ENCODE results near the gene TMEM131.

The TMEM131 gene

DNA sequence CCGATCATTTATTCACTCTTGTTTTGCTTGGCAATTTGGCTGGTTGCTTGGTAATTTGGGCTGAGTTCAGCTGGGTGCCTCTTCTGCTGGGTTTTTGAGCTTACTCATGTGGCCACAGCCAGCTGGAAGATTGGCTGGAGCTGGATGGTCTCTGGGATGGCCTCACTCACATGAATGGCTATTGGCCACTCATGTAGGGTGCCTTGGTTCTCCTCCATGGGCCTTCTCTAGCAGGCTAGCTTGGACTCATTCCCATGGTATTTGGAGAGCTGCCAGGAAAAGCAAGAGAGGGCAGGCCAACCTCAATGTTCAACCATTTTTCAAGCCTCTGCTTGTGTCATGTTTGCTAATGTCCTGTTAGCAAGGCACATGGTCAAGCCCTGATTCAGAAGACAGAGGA lies 265.5 kb downstream of the TMEM131 start:
- no peaks in the 10 kb centered on the region for H3K36me3 ChIP-seq (ENCODE audit: control insufficient read depth, insufficient read depth, low read length)
- TF ChIP-seq, protein P1, sequence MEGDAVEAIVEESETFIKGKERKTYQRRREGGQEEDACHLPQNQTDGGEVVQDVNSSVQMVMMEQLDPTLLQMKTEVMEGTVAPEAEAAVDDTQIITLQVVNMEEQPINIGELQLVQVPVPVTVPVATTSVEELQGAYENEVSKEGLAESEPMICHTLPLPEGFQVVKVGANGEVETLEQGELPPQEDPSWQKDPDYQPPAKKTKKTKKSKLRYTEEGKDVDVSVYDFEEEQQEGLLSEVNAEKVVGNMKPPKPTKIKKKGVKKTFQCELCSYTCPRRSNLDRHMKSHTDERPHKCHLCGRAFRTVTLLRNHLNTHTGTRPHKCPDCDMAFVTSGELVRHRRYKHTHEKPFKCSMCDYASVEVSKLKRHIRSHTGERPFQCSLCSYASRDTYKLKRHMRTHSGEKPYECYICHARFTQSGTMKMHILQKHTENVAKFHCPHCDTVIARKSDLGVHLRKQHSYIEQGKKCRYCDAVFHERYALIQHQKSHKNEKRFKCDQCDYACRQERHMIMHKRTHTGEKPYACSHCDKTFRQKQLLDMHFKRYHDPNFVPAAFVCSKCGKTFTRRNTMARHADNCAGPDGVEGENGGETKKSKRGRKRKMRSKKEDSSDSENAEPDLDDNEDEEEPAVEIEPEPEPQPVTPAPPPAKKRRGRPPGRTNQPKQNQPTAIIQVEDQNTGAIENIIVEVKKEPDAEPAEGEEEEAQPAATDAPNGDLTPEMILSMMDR (IDR thresholded peaks at IDR 0.05; ENCODE audit: insufficient read depth, low read length, poor library complexity, severe bottlenecking), result no peak
- H3K27me3 ChIP-seq (replicated peaks; ENCODE audit: control insufficient read depth, insufficient read depth, low read length), result no peaks in the 10 kb centered on the region
- no peak for DNase-seq (ENCODE audit: extremely low read depth, insufficient read length)
- H3K4me3 ChIP-seq (replicated peaks; ENCODE audit: low read depth, low read length), result no peak overlapping the region

DNA sequence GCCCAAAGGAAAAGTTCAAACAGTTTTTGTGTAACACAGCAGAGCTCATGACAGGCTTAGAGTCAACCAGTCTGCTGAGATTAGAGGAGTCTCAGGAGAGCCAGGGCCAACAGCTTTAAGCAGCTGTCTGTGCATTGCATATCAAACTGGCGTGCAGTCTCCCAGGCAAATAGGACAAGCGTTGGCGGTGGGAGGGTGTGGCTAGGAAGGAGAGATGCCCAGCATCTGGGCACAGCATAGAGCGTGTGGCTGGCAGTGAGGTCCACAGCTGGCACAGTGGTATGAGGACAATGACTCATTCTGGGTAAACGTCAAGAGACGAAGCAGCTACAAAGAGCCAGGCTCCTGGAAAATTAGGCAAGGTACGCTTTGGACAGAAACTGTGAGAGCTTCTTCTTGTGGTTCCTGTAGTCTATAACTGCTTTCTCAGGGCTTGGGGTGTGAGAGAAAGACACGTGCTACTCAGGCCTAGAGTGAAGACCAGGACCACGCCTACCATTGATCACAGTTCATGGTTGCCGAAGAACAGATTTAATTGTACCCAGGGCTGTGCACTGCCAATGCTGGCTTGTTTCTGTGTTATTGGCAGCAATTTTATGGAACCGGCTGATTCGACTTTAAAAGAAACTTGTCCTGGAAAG lies 267.5 kb downstream of the TMEM131 start:
- TF ChIP-seq, protein P1 (IDR thresholded peaks at IDR 0.05; ENCODE audit: insufficient read depth, low read length, poor library complexity, severe bottlenecking), result no peak
- no peak overlapping the region for H3K4me3 ChIP-seq (replicated peaks; ENCODE audit: low read depth, low read length)
- H3K36me3 ChIP-seq (ENCODE audit: control insufficient read depth, insufficient read depth, low read length), result no peaks in the 10 kb centered on the region
- no peak for DNase-seq (ENCODE audit: extremely low read depth, insufficient read length)
- H3K27me3 ChIP-seq (replicated peaks; ENCODE audit: control insufficient read depth, insufficient read depth, low read length), result no peaks in the 10 kb centered on the region

DNA sequence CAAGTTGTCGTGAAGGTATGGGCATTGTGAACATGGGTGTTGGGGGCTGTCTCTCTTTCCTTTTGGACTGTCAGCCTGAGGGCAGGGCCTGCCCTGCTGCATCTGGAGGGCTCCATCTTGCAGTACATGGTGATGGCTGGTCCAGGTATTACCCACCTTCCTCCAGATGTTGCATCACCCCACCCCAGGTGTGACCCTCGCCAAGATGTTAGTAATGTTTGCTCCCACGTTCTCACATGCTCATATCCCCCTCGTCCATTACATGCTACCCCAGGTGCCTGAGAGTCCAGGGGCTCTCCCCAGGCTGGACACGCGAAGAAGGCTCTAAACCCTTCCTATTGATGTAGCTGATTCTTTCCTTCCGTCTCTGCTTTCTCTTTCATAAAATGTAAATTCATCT lies 268.5 kb downstream of the TMEM131 start:
- no peaks in the 10 kb centered on the region for H3K27me3 ChIP-seq (replicated peaks; ENCODE audit: control insufficient read depth, insufficient read depth, low read length)
- no peak for DNase-seq (ENCODE audit: extremely low read depth, insufficient read length)
- H3K4me3 ChIP-seq (replicated peaks; ENCODE audit: low read depth, low read length), result no peak overlapping the region
- no peaks in the 10 kb centered on the region for H3K36me3 ChIP-seq (ENCODE audit: control insufficient read depth, insufficient read depth, low read length)
- TF ChIP-seq, protein P1 (IDR thresholded peaks at IDR 0.05; ENCODE audit: insufficient read depth, low read length, poor library complexity, severe bottlenecking), result no peak

DNA sequence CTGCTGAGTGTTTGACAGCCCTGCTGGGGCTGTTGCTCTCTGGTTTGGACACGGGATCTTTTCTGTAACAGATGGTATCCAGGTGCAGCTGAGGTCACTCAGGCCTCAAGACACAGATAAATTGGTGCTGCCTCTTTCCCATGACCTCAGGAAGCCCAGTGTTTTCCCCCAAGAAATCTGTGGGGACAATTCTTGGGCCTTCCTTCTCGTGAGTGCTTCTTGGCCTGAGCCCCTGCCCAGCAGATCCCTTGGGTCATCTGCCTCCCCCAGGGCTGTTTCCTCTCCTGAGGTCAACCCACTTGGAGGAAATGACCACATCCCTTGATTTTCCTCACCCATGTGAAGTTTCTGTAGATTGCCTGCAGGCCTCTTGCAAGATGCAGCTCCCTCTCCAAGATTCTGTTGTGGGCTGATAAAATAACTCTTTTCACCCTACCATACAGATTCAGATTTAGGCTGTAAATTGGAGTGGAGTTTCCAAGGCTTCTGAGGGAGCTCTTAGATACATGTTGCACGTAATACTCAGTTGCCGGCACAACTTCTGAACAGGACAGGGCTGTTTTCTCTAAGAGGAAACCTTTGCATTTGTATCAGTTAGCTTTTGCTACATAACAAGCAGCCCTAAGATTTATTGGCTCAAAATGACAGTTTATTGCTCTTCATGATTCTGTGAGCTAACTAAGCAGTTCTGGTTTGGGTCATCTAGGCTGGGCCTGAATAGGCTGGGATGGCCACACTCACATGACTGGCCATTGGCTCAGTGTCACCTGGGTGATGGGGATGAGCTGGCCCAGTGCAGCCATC lies 269.3 kb downstream of the TMEM131 start:
- no peaks in the 10 kb centered on the region for H3K27me3 ChIP-seq (replicated peaks; ENCODE audit: control insufficient read depth, insufficient read depth, low read length)
- no peak overlapping the region for H3K4me3 ChIP-seq (replicated peaks; ENCODE audit: low read depth, low read length)
- no peak for DNase-seq (ENCODE audit: extremely low read depth, insufficient read length)
- TF ChIP-seq, protein P1 (IDR thresholded peaks at IDR 0.05; ENCODE audit: insufficient read depth, low read length, poor library complexity, severe bottlenecking), result no peak
- H3K36me3 ChIP-seq (ENCODE audit: control insufficient read depth, insufficient read depth, low read length), result no peaks in the 10 kb centered on the region

DNA sequence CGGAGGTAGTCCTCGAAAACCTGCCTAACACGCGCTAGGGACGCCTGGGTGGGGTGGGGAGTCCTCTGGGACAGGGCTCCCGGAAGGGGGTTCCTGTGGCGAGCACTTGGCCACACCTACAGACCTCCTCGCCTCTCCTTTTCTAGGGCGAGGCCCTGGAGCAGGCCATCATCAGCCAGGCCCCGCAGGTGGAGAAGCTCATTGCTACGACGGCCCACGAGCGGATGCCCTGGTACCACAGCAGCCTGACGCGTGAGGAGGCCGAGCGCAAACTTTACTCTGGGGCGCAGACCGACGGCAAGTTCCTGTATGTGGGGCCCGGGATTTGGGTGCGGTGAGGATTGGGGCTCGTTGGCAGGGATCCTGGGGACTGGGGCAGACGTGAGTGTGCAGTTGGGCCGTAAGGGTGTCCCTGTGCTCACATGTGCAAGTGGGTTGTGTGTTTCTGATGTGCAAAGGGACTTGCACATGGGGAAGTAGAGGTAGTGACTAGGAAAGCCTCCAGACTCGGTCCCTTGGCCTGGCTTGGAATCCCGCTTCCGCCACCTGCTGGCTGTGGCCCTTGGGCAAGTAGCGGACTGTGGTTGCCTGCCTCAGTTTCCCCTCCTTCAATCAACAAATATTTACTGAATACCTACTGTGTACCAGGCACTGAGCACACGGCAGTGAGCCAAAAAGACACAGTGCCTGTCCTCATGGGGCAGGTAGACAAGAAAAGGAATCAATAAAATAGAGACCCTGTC lies 270.6 kb downstream of the TMEM131 start:
- no peaks in the 10 kb centered on the region for H3K27me3 ChIP-seq (replicated peaks; ENCODE audit: control insufficient read depth, insufficient read depth, low read length)
- TF ChIP-seq, protein P1 (IDR thresholded peaks at IDR 0.05; ENCODE audit: insufficient read depth, low read length, poor library complexity, severe bottlenecking), result no peak
- H3K4me3 ChIP-seq (replicated peaks; ENCODE audit: low read depth, low read length), result no peak overlapping the region
- H3K36me3 ChIP-seq (ENCODE audit: control insufficient read depth, insufficient read depth, low read length), result no peaks in the 10 kb centered on the region
- no peak for DNase-seq (ENCODE audit: extremely low read depth, insufficient read length)

Measured in GM06990 (cell line).